Kidney glomerular epithelial cell (primary cell): ENCODE data around the gene THSD4.

ENCODE experiments used
- DNase-seq: peaks from one replicate; lab custom pipeline; 2025; lab: John Stamatoyannopoulos, UW

The THSD4 gene

DNA sequence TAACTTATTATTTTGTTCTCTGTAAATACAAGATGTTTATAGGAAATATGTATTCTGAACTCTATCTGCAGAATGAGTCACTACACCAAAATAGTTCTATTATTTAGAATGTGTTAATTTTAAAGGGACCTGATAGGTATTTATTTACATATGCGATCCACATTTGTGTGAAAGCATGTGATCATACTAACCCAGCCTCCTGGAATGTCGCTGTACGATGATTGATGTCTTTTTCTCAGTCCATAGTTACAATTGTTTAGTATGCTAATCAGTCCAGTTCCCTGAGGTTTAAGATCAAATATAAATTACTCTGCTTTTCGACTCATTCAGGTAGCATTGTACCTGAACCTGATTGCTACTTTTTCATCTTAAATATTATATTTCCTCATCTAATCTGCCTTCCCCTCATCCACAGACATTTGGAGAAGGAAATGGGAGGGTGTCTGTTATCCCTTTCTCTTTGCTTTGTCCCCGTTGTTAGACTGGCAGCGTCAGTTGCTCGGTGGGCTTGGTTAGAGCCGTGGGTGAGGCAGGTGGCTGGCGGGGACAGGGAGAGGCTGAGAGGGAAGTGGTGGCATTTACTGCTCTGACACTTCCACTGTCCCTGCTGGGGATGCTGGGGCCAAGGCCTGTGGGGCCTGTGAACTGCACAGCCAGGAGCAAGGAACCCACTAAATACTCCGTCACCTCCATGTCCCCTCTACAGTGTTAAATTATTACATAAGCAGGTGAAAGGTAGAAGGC lies 667.3 kb downstream of the THSD4 start:
- no peak for DNase-seq

DNA sequence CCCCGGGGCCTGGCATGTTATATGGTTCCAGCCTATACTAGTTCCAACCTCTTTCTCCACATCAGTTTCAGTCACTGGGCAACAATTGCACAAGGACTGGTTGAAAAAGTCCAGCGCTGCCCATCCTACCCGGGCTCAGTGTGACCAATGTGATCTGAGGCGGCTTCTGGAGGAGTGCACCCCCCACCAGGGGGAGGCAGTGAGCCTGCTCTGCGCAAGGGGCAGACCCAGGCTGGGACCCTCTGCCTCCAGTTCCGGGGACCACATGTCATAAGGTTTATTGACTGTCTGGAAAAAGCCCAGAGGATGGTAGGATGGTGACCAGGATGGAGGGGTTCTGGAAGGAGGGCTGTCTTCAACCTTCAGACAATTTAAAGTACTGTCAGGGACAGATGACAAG lies 669.4 kb downstream of the THSD4 start:
- DNase-seq: no peak

DNA sequence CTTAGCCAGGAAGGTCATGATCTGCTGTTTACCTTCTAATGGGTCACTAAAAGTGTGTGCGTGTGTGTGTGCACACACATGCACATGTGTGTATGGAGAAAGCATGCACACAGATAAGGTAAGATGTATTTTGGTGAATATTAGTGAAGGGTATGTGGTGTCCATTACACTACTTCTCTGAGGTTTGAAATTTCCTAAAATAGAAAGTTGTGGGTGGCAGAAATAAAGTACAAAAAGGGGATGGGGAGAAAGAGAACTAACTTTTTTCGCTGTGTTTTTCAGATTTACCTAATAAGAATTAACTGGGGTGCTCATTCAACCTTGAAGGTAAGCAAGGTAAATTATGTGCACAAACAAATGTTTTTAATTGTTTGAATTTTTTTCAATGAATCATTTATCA lies 670.7 kb downstream of the THSD4 start:
- DNase-seq: no peak

DNA sequence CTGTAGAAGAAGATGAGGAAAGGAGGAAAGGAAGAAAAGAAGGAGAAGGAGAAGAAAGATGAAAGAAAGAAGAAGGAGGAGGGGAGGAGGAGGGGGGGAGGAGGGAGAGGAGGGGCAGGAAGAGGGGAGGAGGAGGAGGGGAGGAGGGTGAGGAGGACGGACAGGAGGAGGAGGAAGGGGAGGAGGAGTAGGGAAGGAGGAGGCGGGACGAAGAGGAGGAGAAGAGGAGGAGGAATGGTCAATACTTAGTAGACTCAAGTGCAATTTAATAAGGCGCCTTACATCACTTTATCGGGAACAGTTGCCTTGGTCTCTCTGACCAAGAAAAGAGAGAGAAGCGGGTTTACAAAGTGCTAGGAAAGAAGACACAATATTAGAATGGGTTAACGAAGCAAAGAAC lies 671.4 kb downstream of the THSD4 start:
- no peak for DNase-seq

DNA sequence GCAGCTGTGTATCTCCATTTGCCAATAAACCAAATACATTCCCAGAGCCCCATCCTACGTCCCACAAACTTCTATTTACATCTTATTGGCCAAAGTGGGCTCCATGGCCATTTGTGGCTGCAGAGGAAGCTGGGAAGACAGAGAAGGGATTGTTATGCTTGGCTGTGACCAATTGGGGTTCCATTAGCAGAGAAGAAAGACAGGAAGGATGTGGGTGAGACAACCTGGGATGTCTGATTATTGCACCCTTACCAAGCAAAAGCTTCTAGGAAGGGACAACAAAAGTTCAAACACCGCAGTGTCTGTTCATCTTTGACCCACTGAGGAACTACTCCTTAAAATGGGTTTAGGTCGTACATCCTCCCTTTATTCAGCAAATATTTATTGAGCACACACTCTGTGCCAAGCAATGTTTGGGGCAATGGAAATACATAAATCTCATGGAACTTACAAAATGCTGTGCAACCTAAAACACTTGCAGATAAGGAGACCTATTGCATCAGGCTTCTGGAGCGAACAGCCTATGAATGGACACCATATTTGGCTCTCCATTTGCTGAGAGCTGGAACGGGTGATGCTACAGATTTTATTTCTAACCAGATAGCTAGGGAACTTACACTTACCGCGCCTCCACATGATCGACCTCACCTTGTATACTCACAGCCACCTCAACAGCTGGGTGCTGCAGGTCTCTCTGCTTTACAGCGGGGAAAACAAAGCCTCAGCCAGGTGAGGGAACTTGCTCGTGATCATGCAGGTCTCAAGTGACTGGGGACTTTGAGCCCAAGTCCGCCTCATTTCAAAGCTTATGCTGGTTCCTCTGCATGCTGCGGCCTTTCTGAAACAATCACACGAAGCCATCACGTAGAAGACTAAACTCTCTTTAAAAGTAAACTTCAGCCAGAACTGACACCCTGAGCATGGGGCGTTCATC lies 673.6 kb downstream of the THSD4 start:
- no peak for DNase-seq

DNA sequence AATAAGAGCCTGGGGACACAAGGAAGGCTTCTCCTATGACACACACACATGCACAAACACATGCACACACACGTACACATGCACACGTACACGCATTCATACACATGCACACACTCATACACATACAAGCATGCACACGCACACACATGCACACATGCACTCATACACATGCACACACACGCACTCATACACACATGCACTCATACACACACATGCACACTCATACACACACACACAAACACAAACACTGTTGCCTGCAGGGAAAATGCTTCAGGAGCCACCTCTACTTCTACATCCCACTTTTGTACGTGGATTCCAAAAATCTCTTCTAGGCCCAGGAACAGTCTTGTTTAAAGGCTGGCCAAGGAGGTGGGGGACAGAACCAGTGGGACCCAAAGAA lies 674.3 kb downstream of the THSD4 start:
- DNase-seq: no peak

DNA sequence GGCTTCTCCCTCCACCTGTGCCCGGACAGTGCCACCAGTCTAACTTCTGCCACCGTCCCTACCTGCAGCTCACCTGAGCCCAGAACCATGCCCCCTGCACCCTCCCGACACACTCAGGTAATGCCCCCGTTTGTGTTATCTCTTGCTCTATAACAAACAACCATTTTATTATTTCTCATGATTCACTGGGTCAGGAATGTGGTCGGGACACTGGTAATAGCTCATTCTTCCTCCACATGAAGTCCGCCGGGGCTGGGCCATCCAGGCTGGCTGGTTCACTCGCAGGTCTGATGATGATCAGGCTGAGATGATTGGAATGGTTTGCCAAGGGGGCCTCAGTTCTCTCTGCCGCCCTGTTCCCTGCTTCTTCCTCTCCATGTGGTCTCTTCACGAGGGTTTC lies 674.8 kb downstream of the THSD4 start:
- peak; percentile 72 for DNase-seq

DNA sequence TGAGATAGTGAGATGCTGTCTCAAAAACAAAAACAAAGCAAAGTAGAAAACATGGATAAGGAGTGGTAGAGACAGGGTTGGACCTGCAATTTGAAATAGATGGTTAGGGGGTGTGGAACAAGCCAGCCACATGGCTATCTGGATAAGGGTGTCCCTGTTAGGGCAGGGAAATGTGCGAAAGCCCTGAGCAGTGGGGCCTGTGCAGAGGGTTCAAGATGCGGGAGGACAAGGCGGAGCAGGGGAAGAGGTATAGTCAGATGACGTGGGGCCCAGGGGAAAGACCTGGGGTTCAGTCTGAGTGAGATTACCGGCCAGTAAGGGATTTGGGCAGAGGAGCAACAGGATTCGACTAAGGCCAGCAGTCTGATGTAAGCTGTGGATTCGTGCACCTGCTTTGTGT lies 676.7 kb downstream of the THSD4 start:
- DNase-seq: no peak

DNA sequence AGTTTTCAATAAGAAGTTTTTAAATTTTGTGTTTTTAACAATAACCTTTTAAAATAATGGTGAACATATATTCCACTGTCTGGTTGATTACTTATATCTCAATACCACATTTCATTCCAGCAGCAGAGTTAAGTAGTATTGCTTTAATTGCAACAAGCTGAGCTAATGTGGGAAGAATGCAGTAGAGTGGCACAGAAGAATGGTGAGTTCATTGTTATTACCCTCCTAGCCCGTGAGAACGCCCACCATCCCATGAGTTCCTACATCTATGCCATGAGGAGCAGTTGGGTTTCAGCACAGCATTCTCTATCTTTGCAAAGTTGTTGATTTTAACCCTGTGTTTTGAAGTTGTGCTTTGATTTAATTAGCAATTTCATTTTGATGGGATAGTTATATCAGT lies 677.2 kb downstream of the THSD4 start:
- peak; percentile 89 for DNase-seq

DNA sequence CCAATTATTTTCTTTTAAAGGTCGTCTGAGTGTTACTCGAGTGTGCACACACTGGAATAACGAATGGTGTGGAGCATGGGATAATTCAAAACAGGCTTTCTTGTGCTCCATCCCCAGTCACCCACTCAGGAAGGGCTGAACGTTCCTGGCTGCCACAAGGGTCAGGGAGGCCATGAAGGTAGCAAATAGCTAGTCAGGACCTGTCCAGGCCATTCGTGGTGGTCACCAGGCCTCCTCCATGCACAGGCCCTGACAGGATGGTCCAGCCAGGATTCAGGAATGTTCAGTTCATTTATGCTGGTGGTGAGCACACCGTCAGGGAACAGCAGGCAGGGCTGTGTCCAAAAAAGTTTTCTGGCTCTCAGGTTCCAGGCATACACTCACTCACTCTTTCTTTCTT lies 683.4 kb downstream of the THSD4 start:
- no peak for DNase-seq

DNA sequence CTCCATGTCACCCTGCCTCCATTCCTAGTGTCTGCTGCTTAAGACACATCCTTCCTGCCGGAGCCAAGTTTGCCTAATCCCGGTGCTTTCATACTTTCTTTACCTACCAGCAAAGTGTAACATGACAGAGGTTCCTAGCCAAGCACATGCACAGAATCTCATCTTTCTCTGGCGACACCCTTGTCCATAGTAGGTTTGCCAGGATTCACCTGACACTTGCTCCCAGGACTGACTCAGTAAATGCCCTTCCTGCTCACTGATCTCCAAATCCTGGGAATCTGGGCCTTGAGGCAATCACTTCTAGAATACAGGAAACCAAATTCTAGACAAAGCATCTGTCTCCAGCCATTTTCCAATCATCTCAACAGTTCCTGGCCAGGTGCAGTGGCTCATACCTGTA lies 684.9 kb downstream of the THSD4 start:
- peak; percentile 74 for DNase-seq

DNA sequence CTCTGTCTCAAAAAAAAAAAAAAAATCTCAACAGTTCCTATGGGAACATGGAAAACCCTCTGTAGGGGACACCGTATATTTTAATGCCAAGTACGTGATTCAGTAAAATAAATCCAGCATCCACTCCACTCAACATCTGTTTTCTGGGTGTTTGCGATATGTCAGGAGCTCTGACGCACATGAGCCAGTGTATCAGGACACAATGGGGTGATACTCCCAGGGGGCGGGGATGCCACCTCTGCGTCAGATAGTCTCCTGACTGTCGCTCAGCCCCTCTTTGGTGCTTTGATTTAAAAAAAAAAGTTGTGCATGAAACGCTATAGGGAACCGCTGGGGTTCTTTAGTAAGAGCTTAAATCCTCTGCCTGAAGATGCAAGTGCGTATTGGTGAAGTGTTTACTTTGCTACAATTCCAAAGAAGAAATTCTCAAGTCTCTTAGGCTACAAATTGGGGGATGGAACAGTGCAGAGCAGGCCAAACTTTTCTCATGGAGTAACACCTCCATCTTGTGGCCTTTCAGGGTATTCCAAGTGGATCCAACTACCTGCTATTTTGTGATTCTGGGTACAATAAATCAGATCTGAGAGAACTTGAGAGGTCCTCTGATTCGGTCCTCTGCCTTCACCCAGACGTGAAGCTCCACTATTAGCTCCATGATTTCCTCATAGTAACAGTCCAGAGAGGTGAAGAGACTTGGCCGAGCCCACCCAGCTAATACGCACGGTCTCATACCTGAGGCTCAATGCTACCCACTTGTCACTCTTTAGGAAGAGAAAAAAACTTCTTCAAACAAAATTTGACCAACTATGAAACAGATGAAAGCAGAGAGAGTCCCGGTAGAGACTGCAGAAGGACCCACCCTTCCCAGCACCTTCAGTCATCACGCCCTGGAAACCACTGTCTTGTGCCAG lies 685.8 kb downstream of the THSD4 start:
- peak; percentile 90 for DNase-seq

DNA sequence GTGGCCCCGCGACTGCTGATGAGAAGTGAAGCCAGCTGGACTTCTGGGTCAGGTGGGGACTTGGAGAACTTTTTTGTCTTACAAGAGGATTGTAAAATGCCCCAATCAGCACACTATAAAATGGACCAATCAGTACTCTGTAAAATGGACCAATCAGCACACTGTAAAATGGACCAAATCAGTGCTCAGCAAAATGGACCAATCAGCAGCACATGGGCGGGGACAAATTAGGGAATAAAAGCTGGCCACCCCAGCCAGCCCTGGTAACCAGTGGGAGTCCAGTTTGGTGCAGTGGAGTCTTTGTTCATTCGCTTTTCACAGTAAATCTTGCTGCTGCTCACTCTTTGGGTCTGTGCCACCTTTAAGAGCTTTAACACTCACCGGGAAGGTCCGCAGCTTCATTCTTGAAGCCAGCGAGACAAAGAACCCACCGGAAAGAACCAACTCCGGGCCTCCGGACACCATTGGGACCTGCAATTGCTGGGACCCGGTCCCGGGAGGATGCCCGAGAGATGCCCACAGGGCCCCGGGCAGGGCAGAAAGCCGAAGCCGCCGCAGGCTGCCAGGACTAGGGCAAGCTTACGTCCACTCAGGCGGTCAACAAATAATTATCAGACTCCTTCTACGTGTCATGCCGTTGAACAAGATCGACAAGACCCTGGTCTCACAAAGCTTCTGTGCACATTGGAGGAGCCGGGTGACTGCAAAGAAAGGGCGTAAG lies 686.8 kb downstream of the THSD4 start:
- no peak for DNase-seq

DNA sequence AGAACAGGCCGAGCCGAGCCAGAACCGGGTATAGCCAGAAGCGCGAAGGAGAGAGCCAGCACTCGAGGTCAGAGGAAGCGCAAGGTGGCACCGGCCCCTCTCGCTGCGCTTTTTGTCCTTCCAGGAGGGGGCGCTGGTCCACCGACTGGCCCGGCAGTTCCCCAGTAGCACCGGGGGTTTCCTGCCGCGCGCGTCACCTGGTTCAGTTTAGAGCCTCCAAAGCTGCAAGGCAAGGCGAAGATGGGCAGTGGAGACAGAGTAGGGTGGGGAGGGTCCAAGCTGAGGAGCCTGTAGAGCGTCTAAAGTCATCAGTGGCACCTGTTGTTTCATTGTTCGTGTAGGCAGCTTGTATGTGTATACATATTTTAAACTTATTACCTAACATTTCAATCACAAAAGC lies 687.5 kb downstream of the THSD4 start:
- DNase-seq: no peak

DNA sequence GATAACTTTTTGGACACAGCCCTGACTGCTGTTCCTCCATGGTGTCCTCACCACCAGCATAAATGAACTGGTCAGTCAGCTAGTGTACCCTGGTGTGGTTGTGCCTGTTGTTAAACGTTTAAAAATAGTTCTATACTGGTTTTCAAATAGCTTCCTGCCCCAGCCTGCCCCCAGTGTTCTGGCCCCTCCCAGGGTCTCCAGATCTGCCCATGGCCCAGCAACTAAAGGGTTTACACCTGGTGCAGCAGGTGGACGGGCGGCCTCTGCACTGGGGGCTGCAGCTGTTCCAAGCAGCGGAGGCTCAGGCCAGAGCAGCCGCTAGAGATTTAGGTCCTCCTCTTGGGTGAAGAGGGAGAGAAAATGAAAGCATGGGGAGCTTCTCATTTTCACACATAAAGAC lies 689.0 kb downstream of the THSD4 start:
- no peak for DNase-seq

DNA sequence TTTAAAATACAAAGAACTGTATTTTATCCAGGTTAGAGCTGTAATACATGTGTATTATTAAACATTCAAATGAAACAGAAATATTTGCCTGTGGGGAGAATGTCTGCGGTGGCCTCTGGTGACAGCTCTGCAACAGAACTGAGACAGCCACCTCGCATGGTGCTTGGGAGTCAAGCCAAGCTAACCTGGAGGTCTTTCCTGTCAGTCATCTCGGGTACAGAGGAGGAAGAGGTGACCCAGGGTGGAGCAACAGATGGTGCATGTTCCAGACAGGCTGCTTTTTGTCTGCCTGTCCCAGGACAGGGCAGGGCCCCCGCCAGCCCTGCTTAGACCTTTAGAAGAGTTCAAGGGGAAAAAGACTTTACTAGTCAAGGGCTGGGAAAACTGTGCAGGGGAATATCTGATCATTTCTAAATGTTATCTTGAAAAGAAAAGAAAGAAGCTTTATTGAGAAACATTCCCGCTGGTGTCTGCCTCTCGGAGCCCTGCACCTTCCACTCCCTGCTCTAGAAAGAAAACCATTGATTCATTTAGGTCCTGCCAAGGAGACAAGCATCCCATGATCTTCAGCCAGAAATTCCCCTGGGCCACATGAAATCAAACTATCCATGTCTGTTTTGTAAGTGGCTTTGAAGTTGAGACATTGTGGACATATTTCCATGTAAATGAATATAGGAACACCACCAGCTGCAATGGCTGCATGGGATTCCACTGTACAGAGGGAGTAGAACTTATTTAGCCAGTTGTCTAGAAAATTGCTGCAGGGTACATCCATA lies 689.6 kb downstream of the THSD4 start:
- no peak for DNase-seq

DNA sequence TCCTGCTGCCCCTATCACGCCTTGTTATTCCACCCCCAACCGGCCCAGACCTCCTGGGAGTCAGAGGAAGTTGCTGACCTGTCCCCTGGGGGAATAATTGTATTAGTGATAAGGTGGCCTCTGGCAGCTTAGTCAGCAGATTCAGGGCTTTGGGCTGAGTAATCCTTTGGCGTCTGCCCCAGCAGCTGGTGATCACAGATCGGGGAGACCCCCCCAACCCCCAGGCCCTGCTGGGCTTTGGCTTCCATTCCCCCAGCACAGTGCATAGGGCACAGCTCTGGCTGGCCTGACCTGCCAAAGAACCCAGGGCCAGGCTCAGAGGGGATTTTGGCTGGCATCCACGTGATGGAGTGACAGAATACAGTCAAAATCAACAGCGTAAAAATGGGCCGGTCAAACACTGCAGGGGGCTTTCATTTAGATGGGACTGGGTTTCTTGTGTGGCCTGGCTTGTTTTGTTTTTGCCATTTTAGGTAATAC lies 691.2 kb downstream of the THSD4 start:
- peak; percentile 11 for DNase-seq

DNA sequence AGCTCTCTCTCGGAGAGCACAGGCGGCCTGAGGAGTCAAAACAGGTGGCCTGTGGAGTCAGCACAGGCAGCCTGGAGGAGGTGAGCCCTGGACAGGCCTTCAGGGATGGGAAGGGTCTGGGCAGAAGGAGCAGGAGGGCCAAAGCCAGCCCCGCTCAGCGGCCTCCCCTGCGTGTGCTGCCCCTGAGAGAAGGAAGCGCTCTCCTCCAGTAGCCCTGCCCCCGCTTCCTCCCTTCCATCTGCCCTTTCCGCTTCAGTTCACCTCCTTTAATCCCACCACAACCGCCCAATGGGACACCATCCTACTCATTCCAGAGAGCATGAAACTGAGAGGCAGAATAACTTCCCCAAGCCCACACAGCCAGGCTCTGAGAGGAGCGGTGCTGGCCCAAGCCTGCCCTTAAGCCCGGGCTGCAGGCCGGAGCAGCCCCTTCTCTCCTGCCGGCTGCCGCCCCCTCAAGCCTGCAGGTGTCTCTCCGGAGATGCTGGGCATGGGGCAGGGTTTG lies 691.9 kb downstream of the THSD4 start:
- peak; percentile 32 for DNase-seq

DNA sequence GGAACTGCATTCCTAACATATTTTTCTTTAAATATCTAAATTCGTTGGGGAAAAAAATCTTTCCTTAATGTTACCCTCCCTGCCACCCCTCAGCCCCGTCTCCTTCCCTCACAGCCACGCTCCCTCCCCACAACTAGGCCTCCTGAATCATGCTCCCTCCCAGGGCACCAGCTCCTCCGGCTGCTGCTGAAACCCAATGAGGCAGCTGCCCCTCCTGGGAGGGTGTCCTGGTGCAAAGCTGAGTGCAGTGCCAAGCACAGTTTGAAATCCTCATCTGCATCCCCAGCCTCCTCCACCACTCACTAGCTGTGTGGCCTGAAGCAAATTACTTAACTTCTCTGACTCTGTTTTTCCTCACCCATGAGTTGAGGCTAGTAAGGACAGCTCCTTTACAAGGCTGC lies 692.4 kb downstream of the THSD4 start:
- DNase-seq: peak; percentile 22

DNA sequence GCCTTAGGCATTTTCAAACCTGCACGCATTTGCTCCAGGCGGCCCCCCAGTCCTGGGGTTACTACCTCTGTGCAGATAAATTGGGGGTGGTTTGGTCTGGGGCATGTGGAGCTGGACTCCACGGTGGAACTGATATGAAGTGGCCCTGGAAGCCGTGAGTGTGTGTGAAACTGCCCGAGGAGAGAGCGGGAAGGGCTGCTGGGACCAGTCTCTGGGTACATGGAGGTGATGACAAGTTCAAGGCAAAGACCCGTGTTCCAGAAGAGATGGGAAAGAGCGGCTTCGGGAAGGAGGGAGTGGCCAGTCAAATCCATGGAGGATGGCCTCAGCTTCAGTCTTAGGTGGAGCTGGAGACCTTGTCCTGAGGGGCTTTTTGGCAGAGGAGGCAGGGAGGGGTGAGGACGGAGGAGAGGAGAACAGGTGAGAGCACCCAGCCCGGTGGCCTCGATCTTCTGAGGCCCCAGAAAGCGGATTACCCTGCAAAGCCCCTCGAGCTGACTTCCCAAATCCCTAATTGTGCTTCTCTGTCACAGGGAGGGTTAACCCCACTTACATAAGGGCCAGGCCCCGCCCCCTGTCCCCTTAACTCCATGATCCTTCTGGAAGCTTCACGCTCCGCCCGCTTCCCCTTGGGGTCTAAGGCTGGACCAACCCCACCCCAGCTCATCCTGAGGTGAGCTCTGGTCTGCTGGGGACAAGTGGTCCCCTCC lies 693.2 kb downstream of the THSD4 start:
- no peak for DNase-seq
